GM21528 (cell line): ENCODE results near the gene CHMP2B.

ENCODE experiments used
- ATAC-seq: cut with Tn5 transposase; IDR thresholded peaks from one replicate; pipeline ENCODE4 v1.9.1; 2021; ENCODE audit warnings: mild to moderate bottlenecking, moderate library complexity; ENCODE audit not compliant: unreplicated experiment, low FRiP score

Gene CHMP2B, protein sequence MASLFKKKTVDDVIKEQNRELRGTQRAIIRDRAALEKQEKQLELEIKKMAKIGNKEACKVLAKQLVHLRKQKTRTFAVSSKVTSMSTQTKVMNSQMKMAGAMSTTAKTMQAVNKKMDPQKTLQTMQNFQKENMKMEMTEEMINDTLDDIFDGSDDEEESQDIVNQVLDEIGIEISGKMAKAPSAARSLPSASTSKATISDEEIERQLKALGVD

DNA sequence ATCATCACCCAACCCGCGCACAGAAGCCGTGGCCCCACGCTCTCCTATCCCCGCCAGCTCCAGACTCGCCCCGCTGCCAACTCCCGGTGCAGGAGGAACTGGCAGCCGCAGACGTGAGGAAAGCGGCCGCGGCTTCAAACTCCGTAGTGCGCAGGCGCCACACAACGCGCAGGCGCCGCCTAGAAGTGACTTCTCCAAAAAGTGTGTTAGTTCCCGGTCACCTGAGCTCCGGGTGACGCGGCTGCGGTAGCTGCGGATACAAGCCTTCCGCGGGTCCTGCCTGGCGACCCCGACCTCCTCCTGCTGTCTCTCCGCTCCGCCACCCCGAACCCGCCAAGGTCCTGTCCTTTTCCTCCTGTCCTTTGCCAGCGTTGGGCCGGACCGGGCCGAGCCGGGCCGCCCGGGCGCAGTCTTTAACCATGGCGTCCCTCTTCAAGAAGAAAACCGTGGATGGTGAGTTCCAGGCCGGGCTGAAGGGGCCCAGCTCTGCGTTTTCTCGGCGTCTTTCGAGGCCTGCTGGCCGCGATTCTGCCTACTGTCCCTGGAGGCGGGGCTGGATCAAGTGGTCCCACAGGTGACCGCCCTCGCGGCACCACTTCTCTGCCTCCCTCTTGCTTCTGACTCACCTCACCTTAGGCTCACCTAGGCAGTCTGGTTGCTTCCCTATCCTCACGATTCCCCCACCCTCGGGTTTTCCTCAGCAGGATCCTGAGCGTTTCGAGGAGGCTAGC lies at the start of gene CHMP2B:
Gene CHMP2B (plus strand): TSS at position 206 of the 731 bp plus-strand sequence. CDS start 214 bp downstream, at position 420.
- ATAC-seq = peak; percentile 97

DNA sequence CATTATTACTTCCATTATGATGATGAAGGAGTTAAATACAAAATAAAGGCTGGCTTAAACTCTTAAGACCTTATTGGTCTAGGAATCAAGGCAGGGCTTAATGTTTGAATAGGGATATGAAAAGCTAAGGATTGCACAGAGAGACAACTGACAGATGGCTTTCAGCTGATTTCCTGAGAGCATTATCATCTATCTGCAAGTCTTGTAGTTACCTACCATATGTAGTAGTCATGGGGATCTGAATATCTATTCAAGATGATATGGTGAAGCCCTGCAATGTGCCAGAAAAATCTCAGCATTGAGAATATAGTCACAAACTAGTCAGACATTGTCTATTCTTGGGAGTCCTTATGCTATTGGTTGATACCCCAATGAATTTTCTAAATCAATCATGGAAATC lies 47.5 kb upstream of the CHMP2B start:
- no peak for ATAC-seq

DNA sequence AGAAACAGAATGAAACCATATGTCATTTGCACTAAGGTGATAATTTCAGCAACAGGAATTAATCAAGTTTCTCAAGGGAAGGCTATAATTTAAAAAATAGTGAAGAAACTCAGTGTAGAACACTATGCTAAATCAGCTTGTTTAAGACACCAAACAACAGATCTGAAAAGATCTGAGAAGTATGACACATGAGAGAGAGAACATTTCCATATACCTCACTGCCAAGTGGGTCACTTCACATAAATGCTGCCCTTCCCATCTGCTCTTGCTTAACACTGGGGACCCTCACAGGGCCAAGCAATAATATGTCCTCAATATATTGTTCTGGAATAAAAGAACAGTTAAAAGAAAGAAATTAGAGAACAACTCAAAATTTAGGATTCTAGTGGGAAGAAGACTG lies 45.6 kb upstream of the CHMP2B start:
- ATAC-seq = no peak

DNA sequence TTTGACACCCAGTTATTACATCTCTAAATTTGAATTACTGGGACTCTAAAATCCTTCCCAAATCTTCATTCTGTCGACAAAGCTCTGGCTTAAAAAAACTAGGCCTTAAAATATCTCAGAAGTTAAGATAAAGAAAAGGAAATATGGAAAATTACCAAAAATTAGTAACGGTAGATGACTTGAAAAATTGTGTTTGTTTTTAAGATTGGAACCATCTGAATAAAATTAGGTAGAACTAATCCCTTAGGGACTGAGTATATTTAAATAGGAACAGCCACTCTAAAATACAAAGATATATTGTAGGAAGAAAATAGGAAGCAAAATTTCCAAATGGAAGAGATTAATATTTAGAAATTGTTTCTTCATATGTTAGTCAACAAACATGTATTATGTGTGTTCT lies 45.1 kb upstream of the CHMP2B start:
- no peak for ATAC-seq

DNA sequence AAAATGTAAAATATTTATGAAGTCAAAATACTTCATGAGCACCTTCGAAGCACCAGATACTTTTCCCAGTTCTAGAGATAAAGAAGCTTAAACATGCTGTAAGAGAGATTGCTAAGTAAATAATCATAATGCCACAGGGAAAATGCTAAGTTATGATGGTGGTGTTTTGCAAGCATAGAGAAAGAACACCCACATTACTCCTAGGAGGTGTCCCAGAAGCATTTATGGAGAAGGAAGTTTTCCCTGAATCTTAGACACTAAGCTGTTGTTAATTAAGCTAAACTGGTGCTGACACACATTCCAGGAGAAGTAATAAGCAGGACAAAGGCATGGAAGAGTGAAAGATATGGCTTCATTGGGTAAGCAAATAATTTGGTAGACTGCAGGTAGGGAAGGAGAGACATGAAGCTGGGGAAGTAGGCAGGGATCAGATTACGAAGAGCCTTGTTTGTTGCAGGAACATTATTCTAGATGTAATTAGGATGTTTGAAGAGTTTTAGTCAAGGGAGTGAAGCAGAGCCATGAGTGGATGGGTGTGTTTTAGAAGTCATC lies 40.4 kb upstream of the CHMP2B start:
- no peak for ATAC-seq

DNA sequence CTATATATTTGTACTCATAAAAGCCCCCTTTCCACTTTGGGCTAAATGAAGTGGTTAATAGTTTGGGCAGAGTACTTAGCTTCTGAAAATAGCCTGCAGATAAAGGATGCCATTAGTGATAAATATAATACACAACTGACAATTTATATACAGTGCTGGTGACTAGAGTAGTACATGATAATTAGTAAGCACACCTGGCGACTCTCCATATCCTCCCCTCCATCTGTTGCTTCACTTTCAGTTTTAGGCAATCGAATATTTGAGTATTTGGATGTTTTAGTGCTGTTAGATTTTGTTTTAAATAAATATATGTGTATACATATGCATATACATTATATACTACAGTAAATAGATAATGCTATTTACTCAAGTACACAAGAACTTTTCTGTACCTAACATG lies 35.9 kb upstream of the CHMP2B start:
- no peak for ATAC-seq

DNA sequence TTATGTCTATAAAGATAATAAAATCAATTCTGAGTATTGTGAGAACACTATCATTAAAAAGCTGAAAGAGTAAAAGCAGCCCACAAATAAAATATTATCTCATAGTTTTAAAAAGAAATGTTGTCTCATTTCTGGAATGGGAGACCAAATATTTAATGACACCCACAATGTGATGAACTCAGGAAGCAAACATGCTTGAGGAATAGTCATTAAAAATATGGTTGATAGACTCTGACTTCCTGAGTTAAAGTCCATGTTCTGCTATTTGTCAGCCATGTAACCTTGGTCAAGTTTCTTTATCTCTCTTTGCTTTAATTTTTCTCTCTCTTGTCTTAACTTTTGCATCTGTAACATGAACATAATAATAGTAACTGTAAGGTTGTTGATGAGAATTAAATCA lies 35.5 kb upstream of the CHMP2B start:
- ATAC-seq = no peak

DNA sequence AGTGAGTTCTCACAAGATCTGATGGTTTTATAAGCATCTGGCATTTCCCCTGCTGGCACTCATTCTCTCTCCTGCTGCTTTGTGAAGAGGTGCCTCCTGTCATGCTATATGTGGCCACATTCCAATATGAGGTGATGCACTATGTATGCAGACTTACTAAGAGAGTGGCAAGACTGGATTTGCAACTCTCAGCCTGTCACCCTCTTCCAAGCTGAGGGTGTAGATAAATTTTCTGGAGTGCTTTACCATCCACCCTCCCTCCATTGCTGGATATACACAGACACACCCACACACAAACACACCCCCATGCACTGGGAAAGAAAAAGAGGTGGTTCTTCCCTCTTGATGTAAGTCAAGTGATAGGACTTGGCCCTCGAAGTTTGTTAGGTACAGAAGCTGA lies 30.2 kb upstream of the CHMP2B start:
- ATAC-seq = no peak

DNA sequence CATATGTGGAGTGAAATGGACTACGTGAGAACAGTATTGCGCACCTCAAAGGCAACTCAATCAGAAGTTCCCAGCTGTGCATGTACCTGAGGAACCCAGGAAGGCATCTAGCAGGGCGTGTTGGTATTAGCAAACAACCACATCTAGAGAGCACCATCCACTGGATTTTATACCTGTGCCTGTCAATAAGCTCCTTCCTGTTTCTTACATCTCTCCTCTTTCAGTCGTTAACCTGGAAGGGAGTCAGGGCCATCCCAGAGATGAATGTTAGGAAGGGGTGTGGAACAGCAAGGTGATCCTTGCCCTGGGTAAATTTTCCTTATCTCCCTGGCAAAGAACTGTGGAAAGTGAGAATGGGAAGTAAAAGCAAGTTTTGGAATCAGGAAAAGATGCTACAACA lies 29.6 kb upstream of the CHMP2B start:
- no peak for ATAC-seq

DNA sequence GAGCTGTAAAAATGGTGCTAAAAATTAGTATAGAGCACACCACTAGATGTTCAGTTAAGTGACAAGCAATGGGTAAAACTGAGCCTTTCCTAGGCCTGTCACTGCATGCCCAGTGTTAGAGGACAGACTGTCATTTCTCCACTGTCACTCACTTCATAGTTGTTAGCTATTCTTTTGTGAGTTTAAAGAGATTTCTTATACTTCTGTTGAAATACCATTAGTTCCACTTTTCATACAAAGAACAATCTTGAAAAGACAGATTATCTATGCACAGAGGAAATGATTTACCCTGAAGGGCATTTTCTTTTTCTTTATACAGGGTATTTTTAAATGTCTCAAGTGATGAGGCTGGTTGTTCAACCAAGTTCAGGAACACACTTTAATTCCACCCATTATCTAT lies 28.3 kb upstream of the CHMP2B start:
- ATAC-seq = no peak

DNA sequence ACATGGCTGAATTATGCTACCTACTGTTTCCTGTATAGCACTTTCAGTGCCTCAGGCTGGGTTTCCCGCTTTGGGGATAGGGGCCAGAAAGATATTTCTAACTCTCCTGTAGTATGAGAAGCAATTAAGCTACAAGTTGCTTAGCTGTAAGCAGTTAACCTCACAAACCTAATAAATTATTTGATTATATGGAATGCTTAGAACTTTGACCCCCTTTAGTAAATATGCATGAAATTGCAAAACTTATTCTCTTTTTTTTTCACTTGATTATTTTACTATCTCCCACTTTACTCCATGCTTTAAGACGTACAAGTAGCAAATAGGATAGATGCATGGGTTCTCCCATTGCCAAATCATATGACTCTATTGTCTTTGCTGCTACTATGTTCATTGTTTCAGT lies 27.5 kb upstream of the CHMP2B start:
- ATAC-seq = no peak

DNA sequence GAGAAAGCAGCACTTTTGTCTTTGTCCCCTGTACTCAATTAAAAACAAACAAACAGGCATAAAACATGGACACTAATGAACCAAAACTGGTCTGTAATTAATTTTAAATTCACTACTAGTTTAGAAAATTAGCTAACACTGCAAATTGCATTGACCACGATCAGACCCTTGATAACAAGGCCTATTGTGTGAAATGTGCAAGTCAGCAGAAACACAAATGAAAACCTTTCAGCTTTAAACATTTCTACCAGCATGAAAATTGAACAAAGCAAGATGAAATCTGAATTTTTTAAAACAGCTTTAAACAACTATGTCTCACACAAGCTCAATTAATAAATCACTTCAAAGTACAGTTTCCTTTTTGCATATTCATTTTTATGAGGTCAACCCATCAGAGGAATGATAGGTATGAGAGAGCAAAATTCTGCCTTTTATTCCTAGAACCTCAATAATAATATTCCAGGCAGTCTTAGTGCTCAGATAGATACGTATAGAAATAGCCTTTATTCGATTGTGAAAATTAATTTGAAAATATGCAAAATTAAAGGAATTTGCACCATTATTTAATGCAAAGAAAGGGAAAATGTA lies 27.0 kb upstream of the CHMP2B start:
- no peak for ATAC-seq

DNA sequence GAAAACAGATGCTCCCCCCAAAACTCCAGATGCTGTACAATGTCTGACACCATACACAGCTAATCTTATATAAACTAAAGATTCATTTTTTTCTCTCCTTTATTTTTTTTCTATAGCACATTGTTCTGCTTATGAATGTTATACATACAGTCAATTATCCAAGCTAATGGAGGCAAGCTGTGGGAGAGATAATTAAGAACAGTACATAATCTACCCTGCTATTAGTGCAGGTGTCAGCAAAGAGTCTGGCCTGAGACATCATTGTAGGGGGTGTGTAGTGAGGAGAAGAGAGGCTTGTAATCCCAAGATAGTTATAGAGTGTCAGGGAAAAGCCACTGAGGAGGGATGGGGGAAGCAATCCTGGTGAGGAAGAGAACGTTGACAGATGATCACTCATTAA lies 25.4 kb upstream of the CHMP2B start:
- no peak for ATAC-seq

DNA sequence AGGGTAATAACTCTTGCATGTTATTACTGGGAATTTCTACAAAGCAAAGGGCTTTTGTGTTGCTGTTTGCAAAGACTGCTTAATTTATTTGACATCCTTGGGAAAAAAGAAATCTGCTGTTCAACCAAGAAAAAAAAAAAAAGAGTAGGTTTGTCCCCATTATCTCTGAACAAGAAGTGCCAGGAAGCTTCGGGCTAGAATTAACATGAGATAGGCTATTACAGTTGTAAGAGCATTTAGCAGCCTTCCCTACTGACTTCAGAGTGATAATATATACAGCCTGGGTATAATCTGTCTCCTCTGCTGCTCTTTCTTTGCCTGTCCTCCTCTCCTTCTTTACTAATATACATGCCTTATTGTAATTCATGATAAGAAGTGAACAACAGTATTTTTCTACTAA lies 23.3 kb upstream of the CHMP2B start:
- no peak for ATAC-seq

DNA sequence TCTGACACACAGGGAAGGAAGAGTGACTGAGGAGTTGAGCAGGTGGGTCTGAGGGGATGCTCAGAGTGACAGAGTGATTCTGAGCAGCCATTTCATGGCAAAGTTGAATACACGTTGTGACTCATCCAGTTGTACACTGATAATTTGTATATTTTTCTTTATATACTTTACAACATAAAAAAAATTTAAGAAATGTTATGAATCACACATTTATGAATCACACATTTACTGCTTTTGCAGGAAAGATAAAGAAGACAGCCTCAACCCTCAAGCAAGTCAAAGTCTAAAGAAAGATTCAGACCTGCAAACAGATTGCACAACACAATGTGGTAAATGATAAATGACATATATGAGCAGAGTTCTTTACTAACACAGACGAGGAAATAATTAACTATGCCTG lies 21.0 kb upstream of the CHMP2B start:
- no peak for ATAC-seq

DNA sequence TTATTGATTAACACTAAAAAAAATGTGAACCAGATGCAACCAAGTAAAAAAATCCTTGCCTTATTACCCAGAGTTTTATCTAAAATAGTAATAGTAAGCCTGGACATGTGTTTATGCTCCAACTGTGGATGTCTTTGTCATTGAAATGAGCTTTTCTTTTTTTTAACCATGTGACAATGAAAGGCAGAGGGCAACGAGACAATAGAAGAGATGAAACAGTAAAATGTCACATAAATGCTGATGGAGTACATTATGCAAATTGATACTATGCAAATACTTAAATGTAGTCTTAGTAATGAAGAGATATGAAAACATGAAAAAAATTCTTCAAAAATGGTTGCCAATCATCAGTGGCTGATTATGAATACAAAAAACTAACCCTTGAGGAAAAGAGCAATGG lies 20.5 kb upstream of the CHMP2B start:
- ATAC-seq = no peak

DNA sequence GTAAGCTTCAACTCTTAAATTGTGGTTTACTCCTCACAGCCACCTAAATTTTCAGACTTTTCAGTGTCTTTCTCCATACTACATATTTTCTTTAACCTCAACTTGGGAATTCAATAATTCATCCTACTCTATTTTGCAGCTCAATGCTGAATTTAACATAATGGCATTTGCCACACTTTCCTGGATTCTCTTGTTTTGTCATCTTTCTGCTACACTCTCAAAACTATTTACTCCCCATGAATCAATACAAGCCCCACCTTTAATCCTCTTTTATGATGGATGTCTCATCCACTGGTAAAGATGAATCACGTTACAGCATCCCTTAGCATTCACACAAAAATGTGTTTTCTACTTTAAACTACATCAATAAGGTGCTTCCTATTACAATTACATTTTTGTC lies 19.6 kb upstream of the CHMP2B start:
- ATAC-seq = no peak

DNA sequence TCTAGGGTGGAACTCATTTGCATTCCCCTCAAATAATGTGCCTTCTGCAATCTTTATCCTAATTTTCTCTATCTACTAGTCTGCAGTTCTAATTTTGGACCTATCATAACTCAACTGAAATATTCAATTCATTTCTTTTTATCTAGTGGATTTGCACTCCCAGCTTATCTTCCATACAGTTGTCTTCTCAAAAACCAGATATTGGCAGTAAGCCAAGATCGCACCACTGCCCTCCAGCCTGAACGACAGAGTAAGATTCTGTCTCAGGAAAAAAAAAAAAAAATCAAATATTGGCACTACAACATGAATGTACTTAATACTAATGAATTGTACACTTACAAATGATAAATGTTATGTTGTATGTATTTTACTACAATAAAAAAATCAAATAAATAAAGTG lies 18.0 kb upstream of the CHMP2B start:
- no peak for ATAC-seq

DNA sequence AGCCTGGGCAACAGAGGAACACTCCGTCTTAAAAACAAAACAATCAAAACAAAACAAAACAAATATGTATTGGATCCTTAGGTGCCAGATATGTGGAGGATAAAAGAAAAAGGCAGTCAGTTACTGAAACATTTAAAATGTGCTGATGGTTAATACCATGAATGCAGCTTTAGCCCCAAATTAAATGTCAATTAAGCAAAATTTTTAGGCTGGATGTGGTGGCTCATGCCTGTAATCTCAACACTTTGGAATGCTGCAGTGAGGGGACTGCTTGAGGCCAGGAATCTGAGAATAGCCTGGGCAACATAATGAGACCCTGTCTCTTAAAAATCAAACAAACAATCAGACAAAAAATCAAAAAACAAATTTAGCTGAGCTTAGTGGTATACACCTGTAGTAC lies 8.5 kb upstream of the CHMP2B start:
- ATAC-seq = no peak

DNA sequence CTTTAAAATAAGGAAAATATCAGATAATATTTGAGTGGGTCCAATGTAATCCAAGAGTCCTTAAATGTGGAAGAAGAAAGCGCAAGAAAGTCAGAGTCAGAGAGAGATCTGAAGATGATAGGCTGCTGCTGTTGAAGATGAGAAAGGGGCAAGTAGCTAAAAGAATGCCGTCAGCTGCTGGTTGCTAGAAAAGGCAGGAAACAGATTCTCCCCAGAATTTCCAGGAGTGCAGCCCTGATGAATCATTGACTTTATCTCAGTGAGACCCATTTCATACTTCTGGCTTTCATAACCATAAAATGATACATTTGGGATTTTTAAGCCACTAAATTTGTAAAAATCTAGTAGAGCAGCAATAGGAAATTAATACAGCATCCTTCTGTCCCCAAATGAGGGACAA lies 7.5 kb upstream of the CHMP2B start:
- no peak for ATAC-seq

DNA sequence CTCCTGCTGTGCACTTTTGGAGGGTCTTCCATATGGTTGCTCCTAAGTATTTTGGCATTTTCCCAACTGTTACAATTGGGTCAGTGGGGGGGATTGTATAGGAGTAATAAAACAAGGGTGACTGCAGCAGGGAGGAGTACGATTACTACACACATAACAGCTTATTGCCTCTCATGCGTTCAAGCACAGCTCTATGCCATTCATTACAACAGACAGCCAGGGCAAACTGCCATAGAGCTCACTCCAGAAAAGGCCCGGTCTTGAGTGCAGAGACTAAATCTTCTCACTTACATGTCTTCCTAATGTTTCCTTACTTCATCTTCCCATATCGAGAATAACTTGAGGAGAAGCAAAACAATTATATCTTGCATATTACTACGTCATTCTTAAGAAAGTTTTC lies 1.4 kb upstream of the CHMP2B start:
- ATAC-seq = no peak

DNA sequence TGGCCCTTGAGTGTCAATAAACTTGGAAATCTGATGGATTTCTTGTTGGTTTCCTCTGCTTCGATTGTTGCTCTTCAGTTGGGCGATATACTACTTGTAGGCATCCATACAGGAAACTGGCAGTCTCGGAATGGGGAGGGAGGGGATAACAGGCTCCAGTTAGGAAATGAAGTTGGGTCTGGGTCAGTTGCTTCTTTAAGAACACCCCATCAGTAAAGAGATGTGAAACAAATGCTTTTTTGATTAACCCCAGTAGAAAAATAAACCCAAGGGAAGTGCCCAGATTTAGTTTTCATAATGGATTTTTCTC lies 681 bp downstream of the CHMP2B start:
- peak; percentile 5 for ATAC-seq
